GM06990 (cell line): ENCODE measurements around the gene CCDC148.

ENCODE experiments used
- DNase-seq: peaks from one replicate; pipeline ENCODE4 v3.0.0-alpha.2; 2011; ENCODE audit not compliant: insufficient read length; ENCODE audit errors: extremely low read depth
- H3K27me3 ChIP-seq: replicated peaks from 2 replicates; pipeline ENCODE4 v1.6.0; 2011; ENCODE audit warnings: low read length; ENCODE audit not compliant: control insufficient read depth, insufficient read depth
- H3K36me3 ChIP-seq: 2 replicates; pipeline ENCODE4 v1.5.1; 2011; ENCODE audit warnings: low read length; ENCODE audit not compliant: control insufficient read depth, insufficient read depth
- H3K4me3 ChIP-seq: replicated peaks from 2 replicates; pipeline ENCODE4 v1.5.1; 2011; ENCODE audit warnings: low read depth, mild to moderate bottlenecking, control low read depth, low read length
- CTCF ChIP-seq: IDR thresholded peaks from 2 replicates; pipeline ENCODE4 v1.5.1; 2011; ENCODE audit warnings: low read length, control low read depth, mild to moderate bottlenecking, inconsistent platforms; ENCODE audit not compliant: insufficient read depth, poor library complexity, severe bottlenecking

Gene CCDC148

GRCh38 chr2:158432117-158432516, 24.4 kb downstream of the CCDC148 start:
- no peak for TF ChIP-seq CTCF
- no peak for DNase-seq
- Histone ChIP-seq H3K27me3 (no peaks in the 10 kb centered on the region), H3K4me3 (no peak overlapping the region), H3K36me3 (no peaks in the 10 kb centered on the region)

- Histone ChIP-seq H3K27me3 (no peaks in the 10 kb centered on the region), H3K36me3 (no peaks in the 10 kb centered on the region), H3K4me3 (no peak overlapping the region)
- no peak for TF ChIP-seq CTCF
- DNase-seq, result no peak
These were observed 42.0 kb downstream of the CCDC148 start for GRCh38 chr2:158414538-158414937.

GRCh38 chr2:158413581-158413980, 43.0 kb downstream of the CCDC148 start:
- TF ChIP-seq CTCF, result no peak
- H3K27me3 ChIP-seq, result no peaks in the 10 kb centered on the region
- no peaks in the 10 kb centered on the region for H3K36me3 ChIP-seq
- DNase-seq, result no peak
- no peak overlapping the region for H3K4me3 ChIP-seq

GRCh38 chr2:158412206-158412605, 44.3 kb downstream of the CCDC148 start:
- no peak overlapping the region for H3K4me3 ChIP-seq
- DNase-seq, result no peak
- H3K27me3 ChIP-seq, result no peaks in the 10 kb centered on the region
- no peaks in the 10 kb centered on the region for H3K36me3 ChIP-seq
- no peak for TF ChIP-seq CTCF

DNA sequence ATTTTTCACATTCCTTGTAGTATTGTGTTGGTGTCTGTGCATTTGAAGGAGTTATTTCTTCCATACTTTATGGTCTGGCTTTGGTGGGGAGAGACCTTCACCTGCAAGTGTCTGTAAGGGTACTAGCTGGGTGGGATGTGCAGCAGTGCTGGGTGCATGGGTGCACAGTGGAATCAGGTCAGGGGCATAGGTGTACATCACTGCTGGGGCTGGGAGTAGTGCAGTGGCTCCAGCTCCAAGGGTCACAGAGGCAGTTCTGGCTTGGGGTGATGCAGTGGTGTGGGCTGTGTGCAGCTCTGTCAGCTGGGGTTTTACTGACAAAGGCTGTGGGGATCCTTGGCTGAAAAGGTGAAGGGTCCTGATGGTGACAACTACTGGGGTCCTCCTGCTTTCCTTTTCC, 44.8 kb downstream of the CCDC148 start:
- Histone ChIP-seq H3K27me3 (no peaks in the 10 kb centered on the region), H3K4me3 (no peak overlapping the region)
- TF ChIP-seq CTCF, result no peak

GRCh38 chr2:158410132-158410531, 46.4 kb downstream of the CCDC148 start:
- Histone ChIP-seq H3K4me3 (no peak overlapping the region), H3K36me3 (no peaks in the 10 kb centered on the region)

More for the DNA sequence above, 44.8 kb downstream of the CCDC148 start:
- DNase-seq, result no peak
- no peaks in the 10 kb centered on the region for H3K36me3 ChIP-seq

More at GRCh38 chr2:158410132-158410531, 46.4 kb downstream of the CCDC148 start:
- DNase-seq, result no peak
- no peaks in the 10 kb centered on the region for H3K27me3 ChIP-seq
- no peak for TF ChIP-seq CTCF
